Lower lobe of right lung (tissue), 2 donors: ENCODE data around the gene LMF2. TPM values are rescaled to one million over a fixed set of nuclear protein-coding genes. Genes with fewer than 3 reads are reported as not detected.
A peak's percentile ranks its signal among the peaks of the same experiment; 100 is the strongest.

ENCODE experiments used
- ATAC-seq, 2 donors: fragments of 200-7000 bp; cut with Tn5 transposase; one replicate each; pipeline ENCODE4 v1.9.1; 2020 to 2022; ENCODE audit warnings: mild to moderate bottlenecking in 2 of 2, moderate library complexity in 2 of 2
- DNase-seq: peaks from one replicate; pipeline ENCODE4 v3.0.0-alpha.2; 2020
- H3K27ac ChIP-seq: fragments of 200-600 bp; one replicate; pipeline ENCODE4 v1.8.0; 2022
- H3K27me3 ChIP-seq: fragments of 200-600 bp; one replicate; pipeline ENCODE4 v1.8.0; 2022; ENCODE audit warnings: low read depth
- H3K36me3 ChIP-seq: fragments of 200-600 bp; one replicate; pipeline ENCODE4 v1.8.0; 2022; ENCODE audit warnings: mild to moderate bottlenecking
- H3K4me1 ChIP-seq: fragments of 200-600 bp; one replicate; pipeline ENCODE4 v1.8.0; 2022
- H3K4me3 ChIP-seq: fragments of 200-600 bp; one replicate; pipeline ENCODE4 v1.8.0; 2022; ENCODE audit warnings: mild to moderate bottlenecking
- H3K9me3 ChIP-seq: fragments of 200-600 bp; one replicate; pipeline ENCODE4 v1.8.0; 2022
- intact Hi-C: fragments of 100-400 bp; cut with DNase I; formaldehyde crosslinking; loops from one replicate; pipeline ENCODE4 v1.11.0; 2022
- total RNA-seq: library from RNA; stranded (reverse); fragmentation: NEBNext Ultra II Directional; extraction: Animal tissue kit (Norgen Biotek cat#: 25700); gene quantifications from one replicate; pipeline ENCODE4 v1.2.1, GENCODE V29; 2021
- TF ChIP-seq, protein P1 (sequence below): fragments of 200-600 bp; IDR thresholded peaks from one replicate; pipeline ENCODE4 v1.8.0; 2022; ENCODE audit warnings: antibody characterized with exemption, mild to moderate bottlenecking
- donor health status: DM: no; HTN: yes; CAD: no; lungs with severe emphysema.

Gene LMF2
- total RNA-seq, 1 donor from 2014 or later, result 58.8 TPM

- TF ChIP-seq, protein P1, sequence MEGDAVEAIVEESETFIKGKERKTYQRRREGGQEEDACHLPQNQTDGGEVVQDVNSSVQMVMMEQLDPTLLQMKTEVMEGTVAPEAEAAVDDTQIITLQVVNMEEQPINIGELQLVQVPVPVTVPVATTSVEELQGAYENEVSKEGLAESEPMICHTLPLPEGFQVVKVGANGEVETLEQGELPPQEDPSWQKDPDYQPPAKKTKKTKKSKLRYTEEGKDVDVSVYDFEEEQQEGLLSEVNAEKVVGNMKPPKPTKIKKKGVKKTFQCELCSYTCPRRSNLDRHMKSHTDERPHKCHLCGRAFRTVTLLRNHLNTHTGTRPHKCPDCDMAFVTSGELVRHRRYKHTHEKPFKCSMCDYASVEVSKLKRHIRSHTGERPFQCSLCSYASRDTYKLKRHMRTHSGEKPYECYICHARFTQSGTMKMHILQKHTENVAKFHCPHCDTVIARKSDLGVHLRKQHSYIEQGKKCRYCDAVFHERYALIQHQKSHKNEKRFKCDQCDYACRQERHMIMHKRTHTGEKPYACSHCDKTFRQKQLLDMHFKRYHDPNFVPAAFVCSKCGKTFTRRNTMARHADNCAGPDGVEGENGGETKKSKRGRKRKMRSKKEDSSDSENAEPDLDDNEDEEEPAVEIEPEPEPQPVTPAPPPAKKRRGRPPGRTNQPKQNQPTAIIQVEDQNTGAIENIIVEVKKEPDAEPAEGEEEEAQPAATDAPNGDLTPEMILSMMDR, result no peak
- Histone ChIP-seq H3K27me3 (no peaks in the 10 kb centered on the region), H3K36me3 (peaks cover 42% of the 10 kb centered on the region), H3K4me1 (peaks cover 28% of the 10 kb centered on the region), H3K27ac (no peak overlapping the region), H3K9me3 (no peaks in the 10 kb centered on the region), H3K4me3 (peak overlapping the region; percentile 87)
- ATAC-seq (no peak), DNase-seq (peak; percentile 57)
- intact Hi-C loops, result no loop called here
These were observed 1.5 kb downstream of the LMF2 start for GRCh38 chr22:50505776-50506610.

DNA sequence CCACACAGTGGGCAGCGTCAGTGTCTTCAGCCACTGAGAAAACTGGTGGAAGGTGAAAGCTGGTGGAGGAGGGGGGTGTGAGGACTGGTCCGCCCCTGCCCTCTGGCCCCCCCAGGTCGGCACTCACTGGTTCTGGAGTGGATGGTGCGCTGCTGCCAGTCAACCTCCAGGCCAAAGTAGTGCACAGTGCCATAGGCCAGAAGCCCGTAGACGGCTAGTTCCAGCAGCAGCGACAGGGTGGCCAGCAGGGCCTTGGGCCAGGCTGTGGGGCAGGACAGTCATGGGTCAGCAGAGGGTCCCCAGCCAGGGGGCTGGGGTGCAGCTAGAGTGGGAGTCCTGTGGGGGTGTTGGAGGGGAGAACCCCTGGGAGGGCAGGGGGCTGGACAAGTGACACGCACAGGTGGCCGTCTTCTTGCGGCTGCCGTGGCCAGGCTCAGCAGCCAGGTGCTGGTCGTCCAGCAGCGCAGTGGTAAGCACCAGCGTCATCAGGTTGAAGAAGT, 2.2 kb downstream of the LMF2 start:
- H3K9me3 ChIP-seq, result no peaks in the 10 kb centered on the region
- DNase-seq (no peak), ATAC-seq (no peak)
- peaks cover 27% of the 10 kb centered on the region for H3K4me1 ChIP-seq
- H3K36me3 ChIP-seq, result peaks cover 36% of the 10 kb centered on the region
- H3K27ac ChIP-seq, result no peak overlapping the region
- intact Hi-C loops, result no loop called here
- H3K4me3 ChIP-seq, result no peak overlapping the region
- TF ChIP-seq, protein P1, result no peak
- no peaks in the 10 kb centered on the region for H3K27me3 ChIP-seq

DNA sequence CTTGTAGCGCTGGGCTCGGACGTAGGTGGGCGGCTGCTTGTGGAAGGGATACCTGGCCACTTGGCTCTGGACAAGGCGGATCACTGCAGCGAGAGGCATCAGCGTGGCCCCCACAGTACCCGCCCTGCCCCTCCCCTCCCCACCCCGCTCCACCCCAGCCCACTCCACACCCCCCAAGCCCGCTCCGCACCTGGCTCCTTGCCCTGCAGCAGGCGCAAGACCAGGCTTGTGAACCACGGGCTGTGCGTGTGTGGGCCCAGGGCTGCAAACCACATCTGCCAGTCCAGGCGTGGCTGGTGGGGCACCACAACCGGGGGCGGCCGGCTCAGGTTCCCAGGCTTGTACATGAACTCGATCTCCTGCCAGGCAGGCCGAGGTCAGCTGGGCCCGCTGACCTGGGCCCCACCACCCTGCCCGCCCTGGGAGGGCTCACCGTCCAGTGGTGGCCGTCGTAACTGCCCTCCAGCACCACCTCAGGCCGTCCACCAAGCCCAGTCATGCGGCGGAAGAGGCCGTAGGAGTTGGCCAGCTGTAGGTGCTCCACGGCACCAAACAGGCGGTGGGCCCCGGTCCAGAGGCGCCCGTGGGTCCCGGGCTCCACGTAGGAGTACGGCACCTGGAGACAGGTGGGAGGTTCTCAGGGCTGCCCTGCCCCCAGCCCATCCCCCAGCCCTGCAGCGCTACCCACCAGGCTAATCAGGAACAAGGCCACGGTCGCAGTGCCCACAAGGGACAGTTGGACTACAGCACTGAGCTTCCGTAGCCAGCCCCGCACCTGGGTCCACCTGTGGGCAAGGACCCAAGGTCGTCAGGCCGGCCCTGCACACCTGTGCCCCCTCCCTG, 2.9 kb downstream of the LMF2 start:
- no peak for ATAC-seq
- Histone ChIP-seq H3K4me3 (no peak overlapping the region), H3K4me1 (peaks cover 24% of the 10 kb centered on the region), H3K27me3 (no peaks in the 10 kb centered on the region), H3K27ac (no peak overlapping the region), H3K36me3 (peaks cover 36% of the 10 kb centered on the region), H3K9me3 (no peaks in the 10 kb centered on the region)
- intact Hi-C loops, result no loop called here
- peak; percentile 52 for DNase-seq
- TF ChIP-seq, protein P1, result no peak

- H3K9me3 ChIP-seq, result no peaks in the 10 kb centered on the region
- intact Hi-C loops, result no loop called here
- peaks cover 36% of the 10 kb centered on the region for H3K36me3 ChIP-seq
- TF ChIP-seq, protein P1, result no peak
- H3K4me3 ChIP-seq, result no peak overlapping the region
- peaks cover 18% of the 10 kb centered on the region for H3K4me1 ChIP-seq
- no peak overlapping the region for H3K27ac ChIP-seq
- H3K27me3 ChIP-seq, result no peaks in the 10 kb centered on the region
- DNase-seq, result peak; percentile 50
- no peak for ATAC-seq
These were observed 3.9 kb downstream of the LMF2 start for GRCh38 chr22:50503475-50504145.
